ENCODE measurements around the gene GAN. TPM values are rescaled to one million over a fixed set of nuclear protein-coding genes. Genes with fewer than 3 reads are reported as not detected.
A peak's percentile ranks its signal among the peaks of the same experiment; 100 is the strongest.

The GAN gene
- total and polyA plus RNA-seq, 9 of the 15 experiments (the other 6 are each of a cell fraction or from before 2014, with no cell fraction given) = 0.83 to 15.1 (median 5.2) TPM

DNA sequence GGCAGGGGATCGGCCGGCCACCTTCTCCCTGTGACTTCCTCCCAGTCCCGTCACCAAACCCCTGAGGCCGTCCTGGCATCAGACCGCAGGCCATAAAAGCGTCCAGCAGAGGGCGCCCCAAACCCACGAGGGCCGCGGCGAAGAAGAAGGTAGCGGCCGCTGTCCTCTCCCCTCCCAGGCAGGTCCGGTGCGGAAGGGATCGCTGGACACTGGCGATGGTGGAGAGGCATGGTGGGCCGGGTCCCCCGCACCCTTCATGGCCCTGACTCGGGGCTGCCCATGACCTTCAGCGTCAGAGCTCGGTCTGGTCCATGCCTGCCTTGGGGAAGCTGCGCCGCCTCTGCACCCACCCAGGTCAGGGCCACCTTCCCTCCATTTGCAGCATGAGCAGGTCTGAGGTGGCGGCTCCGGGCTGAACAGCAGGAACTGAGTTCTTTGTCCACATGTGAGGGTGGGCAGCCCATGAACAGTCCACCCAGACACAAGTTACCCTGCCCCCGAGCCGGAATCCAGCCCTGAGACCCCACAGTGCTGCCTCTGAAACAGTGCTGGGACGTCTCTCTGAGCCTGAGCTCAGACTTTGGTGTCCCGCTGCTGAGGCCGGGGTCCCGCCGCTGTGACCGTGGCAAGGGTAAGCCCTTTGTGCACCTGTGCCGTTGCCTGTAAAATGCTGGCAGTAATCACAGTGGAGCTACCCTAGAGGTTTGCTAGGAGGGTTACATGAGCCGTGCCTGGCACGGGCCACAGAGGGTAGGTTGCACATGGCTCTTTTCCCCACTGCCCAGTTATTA is 89.0 kb downstream of the GAN start (continued):
- TF ChIP-seq, protein P1, sequence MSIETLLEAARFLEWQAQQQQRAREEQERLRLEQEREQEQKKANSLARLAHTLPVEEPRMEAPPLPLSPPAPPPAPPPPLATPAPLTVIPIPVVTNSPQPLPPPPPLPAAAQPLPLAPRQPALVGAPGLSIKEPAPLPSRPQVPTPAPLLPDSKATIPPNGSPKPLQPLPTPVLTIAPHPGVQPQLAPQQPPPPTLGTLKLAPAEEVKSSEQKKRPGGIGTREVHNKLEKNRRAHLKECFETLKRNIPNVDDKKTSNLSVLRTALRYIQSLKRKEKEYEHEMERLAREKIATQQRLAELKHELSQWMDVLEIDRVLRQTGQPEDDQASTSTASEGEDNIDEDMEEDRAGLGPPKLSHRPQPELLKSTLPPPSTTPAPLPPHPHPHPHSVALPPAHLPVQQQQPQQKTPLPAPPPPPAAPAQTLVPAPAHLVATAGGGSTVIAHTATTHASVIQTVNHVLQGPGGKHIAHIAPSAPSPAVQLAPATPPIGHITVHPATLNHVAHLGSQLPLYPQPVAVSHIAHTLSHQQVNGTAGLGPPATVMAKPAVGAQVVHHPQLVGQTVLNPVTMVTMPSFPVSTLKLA (conservative IDR thresholded peaks at IDR 0.05) = peak in 1 of 2 experiments; percentile 44; a peak in 1 of 4 replicates
- TF ChIP-seq TAF7 (tag; IDR thresholded peaks at IDR 0.05) (no peak), ZNF609 (CRISPR knock-in tag; IDR thresholded peaks at IDR 0.05; ENCODE audit: borderline replicate concordance) (no peak), ZNF75A (CRISPR knock-in tag; IDR thresholded peaks at IDR 0.05) (no peak), ZNF324 (CRISPR knock-in tag; IDR thresholded peaks at IDR 0.05) (no peak), STAT5A (IDR thresholded peaks at IDR 0.05; ENCODE audit: borderline replicate concordance, low read length) (no peak), PML (IDR thresholded peaks at IDR 0.05; ENCODE audit: low read length) (no peak), MAZ (CRISPR knock-in tag; conservative IDR thresholded peaks at IDR 0.05 in 1 of 2, IDR thresholded peaks at IDR 0.05 in 1 of 2) (peak; percentile 64 to 86; a peak in 3 of 4 replicates), ZBED1 (IDR thresholded peaks at IDR 0.05) (0 out of 2 replicates have a peak, but pooled peaks have one; percentile 34), BMI1 (IDR thresholded peaks at IDR 0.05; ENCODE audit: low read length) (no peak), SAFB2 (IDR thresholded peaks at IDR 0.05; ENCODE audit: borderline replicate concordance, low read depth, low read length, severe bottlenecking) (no peak), KLF6 (CRISPR knock-in tag; IDR thresholded peaks at IDR 0.05; ENCODE audit: borderline replicate concordance) (no peak), WHSC1 (IDR thresholded peaks at IDR 0.05; ENCODE audit: low read length) (no peak), NFIC (IDR thresholded peaks at IDR 0.05) (peak; percentile 35; the same call in 1 of the 2 replicates), FOXJ2 (tag; IDR thresholded peaks at IDR 0.05) (no peak), ZNF830 (CRISPR knock-in tag; IDR thresholded peaks at IDR 0.05) (0 out of 2 replicates have a peak, but pooled peaks have one; percentile 26), RHOXF2B (CRISPR knock-in tag; conservative IDR thresholded peaks at IDR 0.05) (no peak), ZNF644 (tag; IDR thresholded peaks at IDR 0.05; ENCODE audit: low read depth) (no peak)
- TF ChIP-seq, protein P2, sequence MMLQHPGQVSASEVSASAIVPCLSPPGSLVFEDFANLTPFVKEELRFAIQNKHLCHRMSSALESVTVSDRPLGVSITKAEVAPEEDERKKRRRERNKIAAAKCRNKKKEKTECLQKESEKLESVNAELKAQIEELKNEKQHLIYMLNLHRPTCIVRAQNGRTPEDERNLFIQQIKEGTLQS (IDR thresholded peaks at IDR 0.05) = no peak
- TF ChIP-seq, protein P2 (CRISPR knock-in tag; conservative IDR thresholded peaks at IDR 0.05) = no peak
- TF ChIP-seq, protein P3, sequence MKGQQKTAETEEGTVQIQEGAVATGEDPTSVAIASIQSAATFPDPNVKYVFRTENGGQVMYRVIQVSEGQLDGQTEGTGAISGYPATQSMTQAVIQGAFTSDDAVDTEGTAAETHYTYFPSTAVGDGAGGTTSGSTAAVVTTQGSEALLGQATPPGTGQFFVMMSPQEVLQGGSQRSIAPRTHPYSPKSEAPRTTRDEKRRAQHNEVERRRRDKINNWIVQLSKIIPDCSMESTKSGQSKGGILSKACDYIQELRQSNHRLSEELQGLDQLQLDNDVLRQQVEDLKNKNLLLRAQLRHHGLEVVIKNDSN (CRISPR knock-in tag; IDR thresholded peaks at IDR 0.05) = no peak; the same call in 1 of the 2 replicates
